Inflammatory macrophage treated with lipopolysaccharide for 4 hours (primary cell): ENCODE data around the gene SLC9A8.
"Not testable (repeated sequence)": the region's sequence is repeated elsewhere in the genome, so short reads cannot be mapped to it uniquely, and the experiment has no call there.

Source experiments
- DNase-seq: peaks from one replicate; pipeline ENCODE4 v3.0.0-alpha.2; 2020

Gene SLC9A8

GRCh38 chr20:49812507-49813304 lies at the start of gene SLC9A8:
Gene SLC9A8 (plus strand): TSS chr20:49812828. CDS start chr20:49812923, 95 bp downstream.
- peak; percentile 100 for DNase-seq

- no peak for DNase-seq
Observed at GRCh38 chr20:49762940-49763766, 49.5 kb upstream of the SLC9A8 start.

GRCh38 chr20:49765413-49765736 lies 47.3 kb upstream of the SLC9A8 start:
- no peak for DNase-seq

GRCh38 chr20:49765846-49766541 lies 46.6 kb upstream of the SLC9A8 start:
- DNase-seq = no peak

- no peak for DNase-seq
Observed at GRCh38 chr20:49766979-49767521, 45.6 kb upstream of the SLC9A8 start.

- peak; percentile 97 for DNase-seq
Observed at GRCh38 chr20:49768204-49769047, 44.2 kb upstream of the SLC9A8 start.

GRCh38 chr20:49769048-49769581 lies 43.5 kb upstream of the SLC9A8 start:
- DNase-seq = no peak

GRCh38 chr20:49770634-49771033 lies 42.0 kb upstream of the SLC9A8 start:
- DNase-seq = no peak

- not testable (repeated sequence) for DNase-seq
Observed at GRCh38 chr20:49774213-49774612, 38.4 kb upstream of the SLC9A8 start.

GRCh38 chr20:49775229-49775693 lies 37.4 kb upstream of the SLC9A8 start:
- DNase-seq = peak; percentile 92

- DNase-seq = no peak
Observed at GRCh38 chr20:49779972-49780371, 32.7 kb upstream of the SLC9A8 start.

GRCh38 chr20:49781676-49782075 lies 31.0 kb upstream of the SLC9A8 start:
- DNase-seq = no peak

GRCh38 chr20:49782439-49782838 lies 30.2 kb upstream of the SLC9A8 start:
- not testable (repeated sequence) for DNase-seq

- not testable (repeated sequence) for DNase-seq
Observed at GRCh38 chr20:49783021-49783995, 29.3 kb upstream of the SLC9A8 start.

GRCh38 chr20:49784291-49784690 lies 28.3 kb upstream of the SLC9A8 start:
- DNase-seq = no peak

- DNase-seq = no peak
Observed at GRCh38 chr20:49785149-49785851, 27.3 kb upstream of the SLC9A8 start.

- DNase-seq = peak; percentile 66
Observed at GRCh38 chr20:49785852-49786175, 26.8 kb upstream of the SLC9A8 start.

GRCh38 chr20:49786196-49786595 lies 26.4 kb upstream of the SLC9A8 start:
- no peak for DNase-seq

GRCh38 chr20:49786668-49787370 lies 25.8 kb upstream of the SLC9A8 start:
- DNase-seq = no peak
